Measurements from ENCODE around the gene MCMBP.

GRCh38 chr10:119867317-119867716, 5.3 kb downstream of the MCMBP start:
- TF ChIP-seq POLR2AphosphoS5 (IDR thresholded peaks at IDR 0.05), result no peak
- TF ChIP-seq POLR2A (IDR thresholded peaks at IDR 0.05), result no peak
- TF ChIP-seq CTCF (IDR thresholded peaks at IDR 0.05), result no peak
